NCI-H2029 treated with DMSO at 0.1 percent for 48 hours (cell line): ENCODE measurements around the gene AGPAT3.

Source experiments
- DNase-seq: peaks from one replicate; lab custom pipeline; 2025; lab: John Stamatoyannopoulos, UW

AGPAT3 gene

GRCh38 chr21:43957611-43958362, 92.8 kb downstream of the AGPAT3 start:
- no peak for DNase-seq

- no peak for DNase-seq
Measured at GRCh38 chr21:43958364-43959158, 93.5 kb downstream of the AGPAT3 start.

- no peak for DNase-seq
Measured at GRCh38 chr21:43959231-43960116, 94.5 kb downstream of the AGPAT3 start.

- no peak for DNase-seq
Measured at GRCh38 chr21:43961382-43961909, 96.4 kb downstream of the AGPAT3 start.

GRCh38 chr21:43965911-43966585, 101.0 kb downstream of the AGPAT3 start:
- no peak for DNase-seq

GRCh38 chr21:43966946-43967512, 102.0 kb downstream of the AGPAT3 start:
- DNase-seq, result no peak

GRCh38 chr21:43967981-43968380, 103.0 kb downstream of the AGPAT3 start:
- no peak for DNase-seq

GRCh38 chr21:43968410-43969114, 103.5 kb downstream of the AGPAT3 start:
- DNase-seq, result no peak

GRCh38 chr21:43969115-43969444, 104.1 kb downstream of the AGPAT3 start:
- DNase-seq, result no peak

- no peak for DNase-seq
Measured at GRCh38 chr21:43970551-43970950, 105.5 kb downstream of the AGPAT3 start.

GRCh38 chr21:43971201-43971991, 106.4 kb downstream of the AGPAT3 start:
- no peak for DNase-seq

- no peak for DNase-seq
Measured at GRCh38 chr21:43971992-43972255, 106.9 kb downstream of the AGPAT3 start.

- DNase-seq, result no peak
Measured at GRCh38 chr21:43972850-43973633, 108.0 kb downstream of the AGPAT3 start.

- no peak for DNase-seq
Measured at GRCh38 chr21:43973634-43973955, 108.6 kb downstream of the AGPAT3 start.

- no peak for DNase-seq
Measured at GRCh38 chr21:43974791-43975468, 109.9 kb downstream of the AGPAT3 start.

- DNase-seq, result peak; percentile 11
Measured at GRCh38 chr21:43975469-43976098, 110.6 kb downstream of the AGPAT3 start.

GRCh38 chr21:43976661-43977060, 111.6 kb downstream of the AGPAT3 start:
- DNase-seq, result no peak

- no peak for DNase-seq
Measured at GRCh38 chr21:43978060-43978459, 113.0 kb downstream of the AGPAT3 start.
